Type B pancreatic cell (in vitro differentiated cells): ENCODE measurements around the gene BCR. TPM values are rescaled to one million over a fixed set of nuclear protein-coding genes. Genes with fewer than 3 reads are reported as not detected.
"Not testable (repeated sequence)": the region's sequence is repeated elsewhere in the genome, so short reads cannot be mapped to it uniquely, and the experiment has no call there.

ENCODE experiments used
- DNase-seq: peaks from one replicate; pipeline ENCODE4 v3.0.0; 2021; ENCODE audit warnings: mixed read lengths; ENCODE audit not compliant: unreplicated experiment; ENCODE audit errors: extremely low spot score
- H3K27ac Mint-ChIP-seq: 2 replicates; pipeline ENCODE4 v1.8.0; 2021; ENCODE audit warnings: mild to moderate bottlenecking, mixed read lengths
- H3K27me3 Mint-ChIP-seq: 2 replicates; pipeline ENCODE4 v1.8.0; 2021; ENCODE audit warnings: mixed read lengths
- H3K36me3 Mint-ChIP-seq: 2 replicates; pipeline ENCODE4 v1.8.0; 2021; ENCODE audit warnings: mixed read lengths
- H3K4me1 Mint-ChIP-seq: one replicate; pipeline ENCODE4 v1.8.0; 2021; ENCODE audit warnings: mixed read lengths; ENCODE audit not compliant: unreplicated experiment
- H3K4me3 Mint-ChIP-seq: 2 replicates; pipeline ENCODE4 v1.8.0; 2021; ENCODE audit warnings: mild to moderate bottlenecking, mixed read lengths
- H3K9me3 Mint-ChIP-seq: 2 replicates; pipeline ENCODE4 v1.8.0; 2021; ENCODE audit warnings: mixed read lengths
- total RNA-seq: library from RNA; stranded (reverse); gene quantifications from 2 replicates; pipeline ENCODE4 v1.2.1, GENCODE V29; 2021; ENCODE audit warnings: low replicate concordance
- TF ChIP-seq, protein P1 (sequence below): fragments of 200-600 bp; sonication (generic); conservative IDR thresholded peaks from 2 replicates; pipeline ENCODE4 v1.5.0; 2021; ENCODE audit warnings: antibody characterized with exemption, mild to moderate bottlenecking

The BCR gene
- total RNA-seq, 1 donor from 2014 or later: 61.2 TPM

GRCh38 chr22:23313791-23314567 is 133.7 kb downstream of the BCR start:
- H3K36me3 Mint-ChIP-seq: no peaks in the 10 kb centered on the region
- H3K27me3 Mint-ChIP-seq: no peaks in the 10 kb centered on the region
- H3K4me3 Mint-ChIP-seq: no peak overlapping the region
- H3K27ac Mint-ChIP-seq: no peak overlapping the region
- TF ChIP-seq, protein P1, sequence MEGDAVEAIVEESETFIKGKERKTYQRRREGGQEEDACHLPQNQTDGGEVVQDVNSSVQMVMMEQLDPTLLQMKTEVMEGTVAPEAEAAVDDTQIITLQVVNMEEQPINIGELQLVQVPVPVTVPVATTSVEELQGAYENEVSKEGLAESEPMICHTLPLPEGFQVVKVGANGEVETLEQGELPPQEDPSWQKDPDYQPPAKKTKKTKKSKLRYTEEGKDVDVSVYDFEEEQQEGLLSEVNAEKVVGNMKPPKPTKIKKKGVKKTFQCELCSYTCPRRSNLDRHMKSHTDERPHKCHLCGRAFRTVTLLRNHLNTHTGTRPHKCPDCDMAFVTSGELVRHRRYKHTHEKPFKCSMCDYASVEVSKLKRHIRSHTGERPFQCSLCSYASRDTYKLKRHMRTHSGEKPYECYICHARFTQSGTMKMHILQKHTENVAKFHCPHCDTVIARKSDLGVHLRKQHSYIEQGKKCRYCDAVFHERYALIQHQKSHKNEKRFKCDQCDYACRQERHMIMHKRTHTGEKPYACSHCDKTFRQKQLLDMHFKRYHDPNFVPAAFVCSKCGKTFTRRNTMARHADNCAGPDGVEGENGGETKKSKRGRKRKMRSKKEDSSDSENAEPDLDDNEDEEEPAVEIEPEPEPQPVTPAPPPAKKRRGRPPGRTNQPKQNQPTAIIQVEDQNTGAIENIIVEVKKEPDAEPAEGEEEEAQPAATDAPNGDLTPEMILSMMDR: no peak
- peak; percentile 56 for DNase-seq
- peaks cover 6% of the 10 kb centered on the region for H3K4me1 Mint-ChIP-seq
- no peaks in the 10 kb centered on the region for H3K9me3 Mint-ChIP-seq

DNA sequence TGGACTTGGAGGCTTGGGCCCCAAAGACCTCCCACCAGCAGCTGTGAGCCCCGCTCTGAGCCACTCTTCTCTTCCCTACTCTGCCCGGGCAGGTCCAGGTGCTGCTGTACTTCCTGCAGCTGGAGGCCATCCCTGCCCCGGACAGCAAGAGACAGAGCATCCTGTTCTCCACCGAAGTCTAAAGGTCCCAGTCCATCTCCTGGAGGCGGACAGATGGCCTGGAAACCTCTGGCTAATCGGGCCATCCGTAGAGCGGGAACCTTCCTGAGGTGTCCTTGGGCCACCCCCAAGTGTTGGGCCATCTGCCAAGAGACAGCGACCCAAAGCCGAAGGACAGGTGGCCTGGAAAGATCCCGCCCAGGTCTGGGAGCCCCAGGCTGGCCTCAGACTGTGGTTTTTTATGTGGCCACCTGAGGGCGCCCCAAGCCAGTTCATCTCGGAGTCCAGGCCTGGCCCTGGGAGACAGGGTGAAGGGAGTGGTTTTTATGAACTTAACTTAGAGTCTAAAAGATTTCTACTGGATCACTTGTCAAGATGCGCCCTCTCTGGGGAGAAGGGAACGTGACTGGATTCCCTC is 135.1 kb downstream of the BCR start:
- Mint-ChIP-seq H3K9me3 (no peaks in the 10 kb centered on the region), H3K4me3 (no peak overlapping the region), H3K27ac (no peak overlapping the region), H3K4me1 (peaks cover 5% of the 10 kb centered on the region), H3K36me3 (no peaks in the 10 kb centered on the region), H3K27me3 (no peaks in the 10 kb centered on the region)
- TF ChIP-seq, protein P1: peak; percentile 89
- DNase-seq: peak; percentile 83

GRCh38 chr22:23316596-23316995 is 136.3 kb downstream of the BCR start:
- H3K9me3 Mint-ChIP-seq, H3K4me1 Mint-ChIP-seq, H3K36me3 Mint-ChIP-seq, H3K4me3 Mint-ChIP-seq, H3K27ac Mint-ChIP-seq, H3K27me3 Mint-ChIP-seq: not testable (repeated sequence)
- DNase-seq: peak; percentile 18

DNA sequence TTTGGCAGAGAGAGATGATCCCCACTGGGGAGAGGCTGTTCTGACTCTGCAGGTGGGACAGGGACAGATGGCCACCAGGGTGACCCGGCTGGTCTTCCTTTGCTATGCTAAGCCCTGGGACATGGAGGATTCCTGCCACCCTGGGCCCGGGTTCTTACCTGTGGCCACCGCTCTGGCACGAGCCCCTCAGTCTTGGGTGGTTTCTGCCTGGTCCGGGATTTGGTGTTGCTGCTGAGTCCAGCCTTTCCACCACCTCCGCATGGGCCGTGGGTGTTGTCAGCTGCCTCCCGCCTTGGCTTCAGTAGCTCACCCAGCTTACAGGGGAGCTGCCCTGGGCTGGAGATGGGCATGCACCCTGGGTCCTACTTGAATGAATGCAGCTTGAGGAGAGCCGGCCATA is 138.0 kb downstream of the BCR start:
- H3K36me3 Mint-ChIP-seq, H3K4me3 Mint-ChIP-seq, H3K4me1 Mint-ChIP-seq, H3K9me3 Mint-ChIP-seq, H3K27ac Mint-ChIP-seq, H3K27me3 Mint-ChIP-seq: not testable (repeated sequence)
- DNase-seq: peak; percentile 47

- TF ChIP-seq, protein P1: peak; percentile 31
- H3K36me3 Mint-ChIP-seq, H3K4me3 Mint-ChIP-seq, H3K27ac Mint-ChIP-seq, H3K27me3 Mint-ChIP-seq, H3K9me3 Mint-ChIP-seq: not testable (repeated sequence)
- H3K4me1 Mint-ChIP-seq: peaks cover 10% of the 10 kb centered on the region
- peak; percentile 37 for DNase-seq
Measured at GRCh38 chr22:23322497-23323080, 142.3 kb downstream of the BCR start.

DNA sequence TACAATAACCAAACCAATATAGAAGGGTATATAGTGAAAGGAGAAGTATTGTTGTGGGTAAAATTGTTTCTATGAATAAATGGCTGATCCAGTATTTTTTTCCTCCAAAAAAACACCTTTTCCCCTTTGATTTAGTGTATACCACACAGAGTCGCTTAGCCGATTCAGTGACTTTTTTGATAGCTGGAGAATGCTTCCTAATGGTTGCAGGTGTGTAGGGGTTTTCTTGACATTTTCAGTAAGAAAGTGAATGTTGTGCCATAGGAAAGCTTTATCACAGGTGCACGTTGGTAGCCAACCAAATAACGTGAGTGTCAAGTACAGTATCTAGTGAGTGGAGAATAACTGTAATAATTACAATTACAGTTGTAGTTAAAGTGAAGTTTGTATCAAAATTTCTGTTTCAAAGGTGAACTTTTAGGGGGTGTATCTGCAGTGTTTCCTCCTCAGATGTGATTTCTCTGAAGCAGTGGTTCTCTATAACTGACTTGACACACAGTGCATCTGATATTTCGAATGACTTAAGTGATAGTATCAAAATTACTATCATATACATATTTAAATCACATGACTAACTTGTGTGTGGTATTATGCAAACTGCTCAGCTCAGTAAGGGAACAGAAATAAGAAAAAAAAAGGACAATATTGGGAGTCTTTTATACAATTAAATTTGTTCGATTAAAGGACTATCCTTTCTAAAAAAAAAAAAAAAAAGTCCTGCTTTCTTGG is 143.8 kb downstream of the BCR start:
- H3K27me3 Mint-ChIP-seq, H3K9me3 Mint-ChIP-seq, DNase-seq, H3K4me3 Mint-ChIP-seq, H3K27ac Mint-ChIP-seq, H3K36me3 Mint-ChIP-seq: not testable (repeated sequence)
- peaks cover 10% of the 10 kb centered on the region for H3K4me1 Mint-ChIP-seq

GRCh38 chr22:23325183-23325582 is 144.9 kb downstream of the BCR start:
- no peak overlapping the region for H3K4me3 Mint-ChIP-seq
- no peak overlapping the region for H3K27ac Mint-ChIP-seq
- no peaks in the 10 kb centered on the region for H3K9me3 Mint-ChIP-seq

GRCh38 chr22:23333822-23334221 is 153.5 kb downstream of the BCR start:
- H3K27me3 Mint-ChIP-seq, H3K4me3 Mint-ChIP-seq, H3K4me1 Mint-ChIP-seq, H3K9me3 Mint-ChIP-seq, DNase-seq, H3K27ac Mint-ChIP-seq, H3K36me3 Mint-ChIP-seq: not testable (repeated sequence)

More at GRCh38 chr22:23325183-23325582, 144.9 kb downstream of the BCR start:
- H3K36me3 Mint-ChIP-seq: no peaks in the 10 kb centered on the region
- DNase-seq: no peak
- peaks cover 10% of the 10 kb centered on the region for H3K4me1 Mint-ChIP-seq
- no peaks in the 10 kb centered on the region for H3K27me3 Mint-ChIP-seq
- TF ChIP-seq, protein P1: no peak

DNA sequence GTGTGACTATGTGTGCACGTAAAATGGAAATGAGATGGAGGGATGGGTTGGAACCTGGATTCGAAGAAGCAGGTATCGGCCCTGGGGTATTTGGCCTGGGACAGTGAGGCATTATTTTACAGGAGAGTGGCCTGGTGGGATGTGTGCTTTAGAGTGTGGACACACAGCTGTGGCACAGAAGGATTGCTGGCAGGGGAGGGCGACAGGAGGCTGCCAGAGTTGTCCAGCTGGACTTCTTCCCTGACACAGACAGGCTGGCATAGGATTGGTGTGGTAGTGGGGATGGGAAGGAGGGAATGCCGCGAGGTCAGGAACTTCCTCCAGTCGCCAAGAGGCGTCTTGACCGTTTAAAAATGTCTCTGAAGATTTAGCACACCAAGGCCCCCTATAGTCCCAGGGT is 157.4 kb downstream of the BCR start:
- not testable (repeated sequence) for DNase-seq, H3K9me3 Mint-ChIP-seq, H3K4me1 Mint-ChIP-seq, H3K4me3 Mint-ChIP-seq, H3K36me3 Mint-ChIP-seq, H3K27ac Mint-ChIP-seq, H3K27me3 Mint-ChIP-seq
